Activated CD8-positive, alpha-beta memory T cell treated with anti-CD3 and anti-CD28 coated beads, Interleukin-2, amount 50 U/mL, for 48 hours (primary cell): ENCODE results near the gene SIPA1.

Experiments
- DNase-seq: peaks from one replicate; pipeline ENCODE4 v3.0.0-alpha.2; 2020

Gene SIPA1

GRCh38 chr11:65637794-65638419 is at the start of gene SIPA1:
Gene SIPA1 (plus strand): TSS chr11:65638101. CDS start chr11:65640922, 2,821 bp downstream.
- peak; percentile 92 for DNase-seq

- peak; percentile 85 for DNase-seq
These were observed 49.5 kb upstream of the SIPA1 start for GRCh38 chr11:65588199-65589054.

- DNase-seq: peak; percentile 71
These were observed 48.3 kb upstream of the SIPA1 start for GRCh38 chr11:65589444-65590239.

GRCh38 chr11:65590240-65590738 is 47.6 kb upstream of the SIPA1 start:
- no peak for DNase-seq

- no peak for DNase-seq
These were observed 45.7 kb upstream of the SIPA1 start for GRCh38 chr11:65591939-65592857.

GRCh38 chr11:65592858-65593517 is 44.9 kb upstream of the SIPA1 start:
- no peak for DNase-seq

- no peak for DNase-seq
These were observed 44.1 kb upstream of the SIPA1 start for GRCh38 chr11:65593518-65594414.

GRCh38 chr11:65595131-65595530 is 42.8 kb upstream of the SIPA1 start:
- no peak for DNase-seq

- no peak for DNase-seq
These were observed 42.2 kb upstream of the SIPA1 start, which contains the start of gene KCNK7 for GRCh38 chr11:65595543-65596281. Gene KCNK7 (minus strand): TSS chr11:65595800. CDS start chr11:65595772, 28 bp downstream.

- no peak for DNase-seq
These were observed 41.4 kb upstream of the SIPA1 start for GRCh38 chr11:65596520-65596919.

GRCh38 chr11:65598258-65598699 is 39.6 kb upstream of the SIPA1 start:
- no peak for DNase-seq

- no peak for DNase-seq
These were observed 38.5 kb upstream of the SIPA1 start for GRCh38 chr11:65599216-65599954.

- DNase-seq: no peak
These were observed 38.0 kb upstream of the SIPA1 start for GRCh38 chr11:65599955-65600246.

- DNase-seq: no peak
These were observed 33.6 kb upstream of the SIPA1 start for GRCh38 chr11:65604258-65604657.

GRCh38 chr11:65606876-65607613 is 30.9 kb upstream of the SIPA1 start:
- no peak for DNase-seq

GRCh38 chr11:65607614-65608426 is 30.1 kb upstream of the SIPA1 start:
- DNase-seq: no peak

GRCh38 chr11:65609229-65609628 is 28.7 kb upstream of the SIPA1 start:
- no peak for DNase-seq
